Measurements from ENCODE around the gene POLR3K. TPM values are rescaled to one million over a fixed set of nuclear protein-coding genes. Genes with fewer than 3 reads are reported as not detected.

POLR3K gene
- total and polyA plus RNA-seq, 2 donors (not counting 3 experiments of a cell fraction or from before 2014, with no cell fraction given): 20.6 to 33.2 TPM

DNA sequence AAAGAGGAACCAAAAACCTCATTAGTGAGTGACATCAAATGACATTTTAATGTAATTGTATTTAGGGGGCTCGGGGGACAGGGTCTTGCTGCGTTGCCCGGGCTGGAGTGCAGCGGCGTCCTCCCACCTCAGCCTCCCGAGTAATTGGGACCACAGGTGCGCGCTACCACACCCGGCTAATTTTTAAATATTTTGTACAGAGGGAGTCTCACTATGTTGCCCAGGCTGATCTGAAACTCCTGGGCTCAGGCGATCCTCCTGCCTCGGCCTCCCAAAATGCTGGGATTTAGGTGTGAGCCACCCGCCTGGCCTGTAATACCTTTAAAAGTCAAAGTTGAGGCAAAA, 801 bp upstream of the POLR3K start:
- intact Hi-C loops (cut with micrococcal nuclease): no loop called here
- Histone ChIP-seq H3K27me3 (ENCODE audit: control insufficient read depth in 2 of 2, insufficient read depth in 2 of 2, low read length in 2 of 2) (no peaks in the 10 kb centered on the region), H3K9ac (replicated peaks; ENCODE audit: extremely low read depth, insufficient read depth, low read length) (peak overlapping the region; percentile 22), H3K4me1 (ENCODE audit: control insufficient read depth, extremely low read depth, insufficient read depth, low read length) (peaks cover 5% of the 10 kb centered on the region), H4K20me1 (replicated peaks; ENCODE audit: control insufficient read depth, extremely low read depth, insufficient read depth, low read length) (no peaks in the 10 kb centered on the region), H3K4me2 (ENCODE audit: insufficient read depth, low read length) (peak overlapping the region; percentile 33), H3K9me3 (replicated peaks; ENCODE audit: control insufficient read depth, insufficient read depth, low read length) (no peaks in the 10 kb centered on the region), H3K27ac (ENCODE audit: insufficient read depth, low read depth, low read length) (no peak overlapping the region), H2AFZ (ENCODE audit: low read depth, low read length) (peak overlapping the region; percentile 32), H3K79me2 (ENCODE audit: control insufficient read depth, insufficient read depth, low read length) (peaks cover 16% of the 10 kb centered on the region), H3K9me1 (replicated peaks; ENCODE audit: control insufficient read depth, extremely low read depth, insufficient read depth, low read length) (no peaks in the 10 kb centered on the region), H3K4me3 (replicated peaks in 1 of 3; ENCODE audit: insufficient read depth in 1 of 3, low read depth in 1 of 3, low read length in 3 of 3) (peak overlapping the region; percentile 20 to 59 (median 49)), H3K36me3 (ENCODE audit: control insufficient read depth in 2 of 2, extremely low read depth in 1 of 2, insufficient read depth in 2 of 2, low read length in 2 of 2) (peaks cover 0 to 29% of the 10 kb centered on the region in 2 experiments)
- dilution Hi-C loops (cut with MboI; ENCODE audit: extremely low pct_ligation_motif_present, low sequenced_read_pairs): no loop called here
- TSS peak; percentile 13 for BruUV-seq (replicated peaks)
- DNase-seq (ENCODE audit: low read depth, low spot score): no peak
- CTCF ChIA-PET: interaction anchor here (1.2 to 1.7 kb wide), 3 partner anchors 11 to 43 kb away, joined by 3 to 20 read pairs (median 7); no protein-coding TSS in a partner anchor
- FAIRE-seq: no peak
- no peak for TF ChIP-seq EZH2 (IDR thresholded peaks at IDR 0.05; ENCODE audit: borderline replicate concordance, low read depth, low read length, severe bottlenecking)
- POLR2A ChIA-PET: no interaction called here

DNA sequence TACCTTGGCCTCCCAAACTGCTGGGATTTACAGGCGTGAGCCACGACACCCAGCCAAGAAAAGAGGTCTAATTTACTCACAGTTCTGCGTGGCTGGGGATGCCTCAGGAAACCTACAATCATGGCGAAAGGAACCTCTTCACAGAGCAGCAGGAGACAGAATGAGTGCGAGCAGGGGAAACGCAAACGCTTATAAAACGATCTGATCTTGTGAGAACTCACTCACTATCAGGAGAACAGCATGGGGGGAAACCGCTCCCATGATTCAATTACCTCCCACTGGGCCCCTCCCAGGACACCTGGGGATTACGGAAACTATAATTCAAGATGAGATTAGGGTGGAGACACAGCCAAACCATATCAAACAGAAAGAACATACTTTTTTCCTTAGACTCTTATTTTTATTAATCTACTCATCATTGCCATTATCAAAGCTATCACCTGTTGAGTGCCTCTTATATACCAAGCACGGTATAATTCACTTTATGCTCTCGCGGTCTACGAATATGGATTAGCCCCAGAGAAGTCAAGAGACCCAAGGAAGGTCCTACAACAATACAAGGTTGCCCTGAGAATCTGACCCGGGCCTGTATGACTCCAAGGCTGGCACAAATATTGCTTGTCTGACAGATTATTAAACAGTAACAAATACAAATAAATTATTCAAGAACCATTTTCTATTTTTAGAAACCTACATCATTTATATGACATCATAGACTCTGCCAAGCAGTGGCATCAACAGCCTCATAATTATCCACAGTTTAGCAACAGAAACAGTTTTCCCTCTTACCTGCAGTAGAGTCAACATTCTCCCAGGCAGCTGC, 2.4 kb downstream of the POLR3K start:
- no TSS peak for BruUV-seq (replicated peaks)
- dilution Hi-C loops (cut with MboI; ENCODE audit: extremely low pct_ligation_motif_present, low sequenced_read_pairs): no loop called here

More for the DNA sequence above, 2.4 kb downstream of the POLR3K start:
- Histone ChIP-seq H3K27me3 (ENCODE audit: control insufficient read depth in 2 of 2, insufficient read depth in 2 of 2, low read length in 2 of 2) (no peaks in the 10 kb centered on the region), H4K20me1 (replicated peaks; ENCODE audit: control insufficient read depth, extremely low read depth, insufficient read depth, low read length) (no peaks in the 10 kb centered on the region), H3K4me2 (ENCODE audit: insufficient read depth, low read length) (no peak overlapping the region), H2AFZ (ENCODE audit: low read depth, low read length) (no peak overlapping the region), H3K9me1 (replicated peaks; ENCODE audit: control insufficient read depth, extremely low read depth, insufficient read depth, low read length) (no peaks in the 10 kb centered on the region), H3K4me3 (replicated peaks in 1 of 3; ENCODE audit: insufficient read depth in 1 of 3, low read depth in 1 of 3, low read length in 3 of 3) (no peak overlapping the region), H3K36me3 (ENCODE audit: control insufficient read depth in 2 of 2, extremely low read depth in 1 of 2, insufficient read depth in 2 of 2, low read length in 2 of 2) (peaks cover 3 to 6% of the 10 kb centered on the region in 2 experiments), H3K9ac (replicated peaks; ENCODE audit: extremely low read depth, insufficient read depth, low read length) (no peak overlapping the region), H3K79me2 (ENCODE audit: control insufficient read depth, insufficient read depth, low read length) (peaks cover 16% of the 10 kb centered on the region), H3K9me3 (replicated peaks; ENCODE audit: control insufficient read depth, insufficient read depth, low read length) (no peaks in the 10 kb centered on the region), H3K27ac (ENCODE audit: insufficient read depth, low read depth, low read length) (no peak overlapping the region), H3K4me1 (ENCODE audit: control insufficient read depth, extremely low read depth, insufficient read depth, low read length) (peaks cover 5% of the 10 kb centered on the region)
- DNase-seq (ENCODE audit: low read depth, low spot score) (no peak), FAIRE-seq (no peak)
- intact Hi-C loops (cut with micrococcal nuclease): no loop called here
- TF ChIP-seq EZH2 (IDR thresholded peaks at IDR 0.05; ENCODE audit: borderline replicate concordance, low read depth, low read length, severe bottlenecking) (no peak), POLR2A (IDR thresholded peaks at IDR 0.05; ENCODE audit: low read depth, low read length) (no peak), FOS (IDR thresholded peaks at IDR 0.05; ENCODE audit: borderline replicate concordance, insufficient read depth, low read length) (no peak), POLR2AphosphoS5 (IDR thresholded peaks at IDR 0.05; ENCODE audit: insufficient read depth, low read depth, low read length) (no peak), MYC (IDR thresholded peaks at IDR 0.05; ENCODE audit: low read depth, low read length) (no peak), JUN (IDR thresholded peaks at IDR 0.05; ENCODE audit: borderline replicate concordance, insufficient read depth, insufficient read length, low read depth) (no peak), GATA2 (IDR thresholded peaks at IDR 0.05; ENCODE audit: insufficient read depth, insufficient read length, low read depth, low read length) (no peak)
- TF ChIP-seq, protein P1, sequence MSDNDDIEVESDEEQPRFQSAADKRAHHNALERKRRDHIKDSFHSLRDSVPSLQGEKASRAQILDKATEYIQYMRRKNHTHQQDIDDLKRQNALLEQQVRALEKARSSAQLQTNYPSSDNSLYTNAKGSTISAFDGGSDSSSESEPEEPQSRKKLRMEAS (IDR thresholded peaks at IDR 0.05; ENCODE audit: insufficient read depth, insufficient read length): no peak
- TF ChIP-seq, protein P2, sequence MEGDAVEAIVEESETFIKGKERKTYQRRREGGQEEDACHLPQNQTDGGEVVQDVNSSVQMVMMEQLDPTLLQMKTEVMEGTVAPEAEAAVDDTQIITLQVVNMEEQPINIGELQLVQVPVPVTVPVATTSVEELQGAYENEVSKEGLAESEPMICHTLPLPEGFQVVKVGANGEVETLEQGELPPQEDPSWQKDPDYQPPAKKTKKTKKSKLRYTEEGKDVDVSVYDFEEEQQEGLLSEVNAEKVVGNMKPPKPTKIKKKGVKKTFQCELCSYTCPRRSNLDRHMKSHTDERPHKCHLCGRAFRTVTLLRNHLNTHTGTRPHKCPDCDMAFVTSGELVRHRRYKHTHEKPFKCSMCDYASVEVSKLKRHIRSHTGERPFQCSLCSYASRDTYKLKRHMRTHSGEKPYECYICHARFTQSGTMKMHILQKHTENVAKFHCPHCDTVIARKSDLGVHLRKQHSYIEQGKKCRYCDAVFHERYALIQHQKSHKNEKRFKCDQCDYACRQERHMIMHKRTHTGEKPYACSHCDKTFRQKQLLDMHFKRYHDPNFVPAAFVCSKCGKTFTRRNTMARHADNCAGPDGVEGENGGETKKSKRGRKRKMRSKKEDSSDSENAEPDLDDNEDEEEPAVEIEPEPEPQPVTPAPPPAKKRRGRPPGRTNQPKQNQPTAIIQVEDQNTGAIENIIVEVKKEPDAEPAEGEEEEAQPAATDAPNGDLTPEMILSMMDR (IDR thresholded peaks at IDR 0.05; ENCODE audit: extremely low read depth in 1 of 2, insufficient read depth in 1 of 2, low read depth in 1 of 2, low read length in 2 of 2): no peak
- ChIA-PET POLR2A (no interaction called here), CTCF (no interaction called here)

All from endothelial cell of umbilical vein (primary cell).